GM23338 (cell line): ENCODE data around the gene BABAM1. TPM values are rescaled to one million over a fixed set of nuclear protein-coding genes. Genes with fewer than 3 reads are reported as not detected.

Experiments
- ATAC-seq: fragments of 200-7000 bp; cut with Tn5 transposase; 3 replicates; pipeline ENCODE4 v1.9.1; 2020
- DNase-seq: peaks from one replicate; pipeline ENCODE4 v3.0.0-alpha.2; 2015; ENCODE audit warnings: low spot score
- H2AFZ ChIP-seq: fragments of 200-600 bp; sonication (generic); 2 replicates; pipeline ENCODE4 v1.8.0; 2016; ENCODE audit warnings: antibody characterized with exemption, mild to moderate bottlenecking, moderate library complexity
- H3F3A ChIP-seq: fragments of 200-600 bp; sonication (generic); replicated peaks from 2 replicates; pipeline ENCODE4 v1.8.0; 2017; ENCODE audit warnings: antibody characterized with exemption, mixed run types, low read depth
- H3K27ac ChIP-seq: fragments of 200-600 bp; sonication (generic); 2 replicates; pipeline ENCODE4 v1.6.1; 2016; ENCODE audit warnings: low read depth
- H3K27me3 ChIP-seq: fragments of 200-600 bp; sonication (generic); 2 replicates; pipeline ENCODE4 v1.8.0; 2016; ENCODE audit warnings: mild to moderate bottlenecking, mixed run types, moderate library complexity; ENCODE audit not compliant: insufficient read depth
- H3K36me3 ChIP-seq: fragments of 200-600 bp; sonication (generic); 2 replicates; pipeline ENCODE4 v1.8.0; 2016; ENCODE audit warnings: mild to moderate bottlenecking; ENCODE audit not compliant: insufficient read depth
- H3K4me1 ChIP-seq: fragments of 200-600 bp; sonication (generic); 2 replicates; pipeline ENCODE4 v1.8.0; 2016; ENCODE audit warnings: mild to moderate bottlenecking, moderate library complexity; ENCODE audit not compliant: insufficient read depth
- H3K4me2 ChIP-seq: fragments of 200-600 bp; sonication (generic); 2 replicates; pipeline ENCODE4 v1.7.1; 2017; ENCODE audit warnings: mixed run types
- H3K4me3 ChIP-seq: fragments of 200-600 bp; sonication (generic); 2 replicates; pipeline ENCODE4 v1.6.1; 2016; ENCODE audit warnings: mixed run types
- H3K79me2 ChIP-seq: fragments of 200-600 bp; sonication (generic); replicated peaks from 2 replicates; pipeline ENCODE4 v1.8.0; 2017; ENCODE audit warnings: mild to moderate bottlenecking; ENCODE audit not compliant: insufficient read depth
- H3K9me2 ChIP-seq: fragments of 200-600 bp; sonication (generic); 2 replicates; pipeline ENCODE4 v1.8.0; 2017; ENCODE audit not compliant: insufficient read depth
- H4K20me1 ChIP-seq: fragments of 200-600 bp; sonication (generic); replicated peaks from 2 replicates; pipeline ENCODE4 v1.8.0; 2017; ENCODE audit warnings: mild to moderate bottlenecking; ENCODE audit not compliant: insufficient read depth
- H3K27ac Mint-ChIP-seq: 2 replicates; pipeline ENCODE4 v1.8.0; 2020; ENCODE audit warnings: inconsistent platforms, mild to moderate bottlenecking, moderate library complexity, mixed read lengths
- H3K27me3 Mint-ChIP-seq: 3 replicates; pipeline ENCODE4 v1.8.0; 2022; ENCODE audit warnings: low read depth, mild to moderate bottlenecking, moderate library complexity, mixed read lengths, inconsistent platforms; ENCODE audit not compliant: insufficient read depth, poor library complexity
- H3K36me3 Mint-ChIP-seq: 3 replicates; pipeline ENCODE4 v1.8.0; 2021; ENCODE audit warnings: low read depth, mild to moderate bottlenecking, inconsistent platforms, moderate library complexity, mixed read lengths
- H3K4me1 Mint-ChIP-seq: 3 replicates; pipeline ENCODE4 v1.8.0; 2020; ENCODE audit warnings: mild to moderate bottlenecking, inconsistent platforms, mixed read lengths
- H3K4me3 Mint-ChIP-seq: 3 replicates; pipeline ENCODE4 v1.8.0; 2021; ENCODE audit warnings: moderate library complexity, mild to moderate bottlenecking, inconsistent platforms, mixed read lengths
- H3K9me3 Mint-ChIP-seq: 3 replicates; pipeline ENCODE4 v1.8.0; 2020; ENCODE audit warnings: moderate library complexity, mild to moderate bottlenecking, inconsistent platforms, mixed read lengths
- CREB1 ChIP-seq: fragments of 250-450 bp; sonication (Bioruptor Pico); IDR thresholded peaks from 2 replicates; pipeline ENCODE4 v1.5.0; 2020; ENCODE audit warnings: low read depth, mild to moderate bottlenecking, moderate library complexity
- EZH2 ChIP-seq: fragments of 200-600 bp; sonication (generic); IDR thresholded peaks from one replicate; pipeline ENCODE4 v1.8.0; 2017; ENCODE audit warnings: antibody characterized with exemption, mild to moderate bottlenecking, low read depth; ENCODE audit not compliant: unreplicated experiment
- EZH2phosphoT487 ChIP-seq: fragments of 200-600 bp; sonication (generic); IDR thresholded peaks from one replicate; pipeline ENCODE4 v1.8.1; 2018; ENCODE audit warnings: antibody characterized with exemption; ENCODE audit not compliant: unreplicated experiment
- JUNB ChIP-seq: IDR thresholded peaks from one replicate; pipeline ENCODE4 v1.6.1; 2016; ENCODE audit warnings: antibody characterized with exemption; ENCODE audit not compliant: unreplicated experiment
- NANOG ChIP-seq: IDR thresholded peaks from 2 replicates; pipeline ENCODE4 v1.6.1; 2016; ENCODE audit warnings: antibody characterized with exemption, borderline replicate concordance
- POLR2AphosphoS5 ChIP-seq: IDR thresholded peaks from 2 replicates; pipeline ENCODE4 v1.6.1; 2016; ENCODE audit warnings: antibody characterized with exemption, low read depth
- STAT1 ChIP-seq: IDR thresholded peaks from one replicate; pipeline ENCODE4 v1.6.1; 2016; ENCODE audit warnings: antibody characterized with exemption; ENCODE audit not compliant: unreplicated experiment
- ZNF114 ChIP-seq: fragments of 250-450 bp; sonication (Bioruptor Pico); IDR thresholded peaks from 2 replicates; pipeline ENCODE4 v1.5.0; 2020; ENCODE audit warnings: mild to moderate bottlenecking, moderate library complexity
- ZNF331 ChIP-seq: fragments of 250-450 bp; sonication (Bioruptor Pico); IDR thresholded peaks from 2 replicates; pipeline ENCODE4 v1.5.0; 2020; ENCODE audit warnings: low read depth, mild to moderate bottlenecking, moderate library complexity
- polyA plus RNA-seq: library from polyadenylated mRNA; unstranded; fragments of >200 nt; fragmentation: Nextera tagmentation; extraction: Ambion mirVana; gene quantifications from 2 replicates; pipeline ENCODE4 v1.2.1, GENCODE V29; 2016
- total RNA-seq: library from RNA; depleted of rRNA; stranded (reverse); fragments of >200 nt; shearing (Covaris generic); gene quantifications from 2 replicates; pipeline ENCODE4 v1.2.3, GENCODE V29; 2014
- TF ChIP-seq, protein P1 (sequence below): fragments of 250-450 bp; sonication (Bioruptor Pico); IDR thresholded peaks from 2 replicates; pipeline ENCODE4 v1.5.0; 2020; ENCODE audit warnings: mild to moderate bottlenecking, moderate library complexity
- TF ChIP-seq, protein P2 (sequence below): IDR thresholded peaks from one replicate; pipeline ENCODE4 v1.6.1; 2018; ENCODE audit warnings: antibody characterized with exemption; ENCODE audit not compliant: unreplicated experiment
- TF ChIP-seq, protein P3 (sequence below), 2 experiments: fragments of 200-600 bp in 1 of 2; sonication (generic) in 1 of 2; conservative IDR thresholded peaks; 2 replicates each; pipeline versions ENCODE4 v1.5.1 to v1.6.1; 2016 to 2017; ENCODE audit warnings: antibody characterized with exemption in 2 of 2, low read depth in 2 of 2, mild to moderate bottlenecking in 2 of 2, moderate library complexity in 1 of 2
- TF ChIP-seq, protein P4 (sequence below): IDR thresholded peaks from 2 replicates; pipeline ENCODE4 v1.6.1; 2016; ENCODE audit warnings: antibody characterized with exemption

Gene BABAM1
- total and polyA plus RNA-seq, 2 experiments from 2014 or later: 78.1 to 95.0 TPM

DNA sequence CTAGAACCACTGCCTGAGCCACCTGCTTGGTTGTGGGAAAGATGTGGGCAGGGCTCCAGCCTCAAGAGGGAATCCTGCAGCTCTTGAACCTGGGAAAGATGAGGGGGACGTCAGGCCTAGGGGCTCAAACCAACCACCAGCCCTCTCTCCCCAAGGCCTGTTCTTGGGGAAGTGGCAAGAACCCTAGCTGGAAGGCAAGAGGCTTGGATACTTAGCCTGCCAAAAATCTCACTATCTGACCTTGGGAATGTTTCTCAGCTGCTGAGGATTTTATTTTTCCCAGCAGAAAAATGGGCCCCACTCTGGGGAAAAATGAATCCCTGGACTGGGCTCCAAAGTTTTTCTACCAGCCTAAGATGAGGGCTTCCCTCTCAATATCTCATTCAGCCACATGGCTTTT is 7.3 kb upstream of the BABAM1 start:
- peaks cover 18% of the 10 kb centered on the region for H3K4me1 Mint-ChIP-seq
- H3K4me1 ChIP-seq: 0 out of 2 replicates have a peak, but pooled peaks cover 5% of the 10 kb centered on the region
- H3K9me2 ChIP-seq: no peaks in the 10 kb centered on the region
- TF ChIP-seq, protein P1, sequence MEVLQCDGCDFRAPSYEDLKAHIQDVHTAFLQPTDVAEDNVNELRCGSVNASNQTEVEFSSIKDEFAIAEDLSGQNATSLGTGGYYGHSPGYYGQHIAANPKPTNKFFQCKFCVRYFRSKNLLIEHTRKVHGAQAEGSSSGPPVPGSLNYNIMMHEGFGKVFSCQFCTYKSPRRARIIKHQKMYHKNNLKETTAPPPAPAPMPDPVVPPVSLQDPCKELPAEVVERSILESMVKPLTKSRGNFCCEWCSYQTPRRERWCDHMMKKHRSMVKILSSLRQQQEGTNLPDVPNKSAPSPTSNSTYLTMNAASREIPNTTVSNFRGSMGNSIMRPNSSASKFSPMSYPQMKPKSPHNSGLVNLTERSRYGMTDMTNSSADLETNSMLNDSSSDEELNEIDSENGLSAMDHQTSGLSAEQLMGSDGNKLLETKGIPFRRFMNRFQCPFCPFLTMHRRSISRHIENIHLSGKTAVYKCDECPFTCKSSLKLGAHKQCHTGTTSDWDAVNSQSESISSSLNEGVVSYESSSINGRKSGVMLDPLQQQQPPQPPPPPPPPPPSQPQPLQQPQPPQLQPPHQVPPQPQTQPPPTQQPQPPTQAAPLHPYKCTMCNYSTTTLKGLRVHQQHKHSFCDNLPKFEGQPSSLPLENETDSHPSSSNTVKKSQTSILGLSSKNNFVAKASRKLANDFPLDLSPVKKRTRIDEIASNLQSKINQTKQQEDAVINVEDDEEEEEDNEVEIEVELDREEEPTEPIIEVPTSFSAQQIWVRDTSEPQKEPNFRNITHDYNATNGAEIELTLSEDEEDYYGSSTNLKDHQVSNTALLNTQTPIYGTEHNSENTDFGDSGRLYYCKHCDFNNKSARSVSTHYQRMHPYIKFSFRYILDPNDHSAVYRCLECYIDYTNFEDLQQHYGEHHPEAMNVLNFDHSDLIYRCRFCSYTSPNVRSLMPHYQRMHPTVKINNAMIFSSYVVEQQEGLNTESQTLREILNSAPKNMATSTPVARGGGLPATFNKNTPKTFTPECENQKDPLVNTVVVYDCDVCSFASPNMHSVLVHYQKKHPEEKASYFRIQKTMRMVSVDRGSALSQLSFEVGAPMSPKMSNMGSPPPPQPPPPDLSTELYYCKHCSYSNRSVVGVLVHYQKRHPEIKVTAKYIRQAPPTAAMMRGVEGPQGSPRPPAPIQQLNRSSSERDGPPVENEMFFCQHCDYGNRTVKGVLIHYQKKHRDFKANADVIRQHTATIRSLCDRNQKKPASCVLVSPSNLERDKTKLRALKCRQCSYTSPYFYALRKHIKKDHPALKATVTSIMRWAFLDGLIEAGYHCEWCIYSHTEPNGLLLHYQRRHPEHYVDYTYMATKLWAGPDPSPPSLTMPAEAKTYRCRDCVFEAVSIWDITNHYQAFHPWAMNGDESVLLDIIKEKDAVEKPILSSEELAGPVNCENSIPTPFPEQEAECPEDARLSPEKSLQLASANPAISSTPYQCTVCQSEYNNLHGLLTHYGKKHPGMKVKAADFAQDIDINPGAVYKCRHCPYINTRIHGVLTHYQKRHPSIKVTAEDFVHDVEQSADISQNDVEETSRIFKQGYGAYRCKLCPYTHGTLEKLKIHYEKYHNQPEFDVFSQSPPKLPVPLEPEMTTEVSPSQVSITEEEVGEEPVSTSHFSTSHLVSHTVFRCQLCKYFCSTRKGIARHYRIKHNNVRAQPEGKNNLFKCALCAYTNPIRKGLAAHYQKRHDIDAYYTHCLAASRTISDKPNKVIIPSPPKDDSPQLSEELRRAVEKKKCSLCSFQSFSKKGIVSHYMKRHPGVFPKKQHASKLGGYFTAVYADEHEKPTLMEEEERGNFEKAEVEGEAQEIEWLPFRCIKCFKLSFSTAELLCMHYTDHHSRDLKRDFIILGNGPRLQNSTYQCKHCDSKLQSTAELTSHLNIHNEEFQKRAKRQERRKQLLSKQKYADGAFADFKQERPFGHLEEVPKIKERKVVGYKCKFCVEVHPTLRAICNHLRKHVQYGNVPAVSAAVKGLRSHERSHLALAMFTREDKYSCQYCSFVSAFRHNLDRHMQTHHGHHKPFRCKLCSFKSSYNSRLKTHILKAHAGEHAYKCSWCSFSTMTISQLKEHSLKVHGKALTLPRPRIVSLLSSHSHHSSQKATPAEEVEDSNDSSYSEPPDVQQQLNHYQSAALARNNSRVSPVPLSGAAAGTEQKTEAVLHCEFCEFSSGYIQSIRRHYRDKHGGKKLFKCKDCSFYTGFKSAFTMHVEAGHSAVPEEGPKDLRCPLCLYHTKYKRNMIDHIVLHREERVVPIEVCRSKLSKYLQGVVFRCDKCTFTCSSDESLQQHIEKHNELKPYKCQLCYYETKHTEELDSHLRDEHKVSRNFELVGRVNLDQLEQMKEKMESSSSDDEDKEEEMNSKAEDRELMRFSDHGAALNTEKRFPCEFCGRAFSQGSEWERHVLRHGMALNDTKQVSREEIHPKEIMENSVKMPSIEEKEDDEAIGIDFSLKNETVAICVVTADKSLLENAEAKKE (CRISPR knock-in tag): no peak
- TF ChIP-seq EZH2 (no peak), STAT1 (no peak), EZH2phosphoT487 (no peak), CREB1 (CRISPR knock-in tag) (no peak), ZNF331 (CRISPR knock-in tag) (no peak), NANOG (no peak), POLR2AphosphoS5 (no peak), ZNF114 (no peak), JUNB (no peak)
- TF ChIP-seq, protein P2, sequence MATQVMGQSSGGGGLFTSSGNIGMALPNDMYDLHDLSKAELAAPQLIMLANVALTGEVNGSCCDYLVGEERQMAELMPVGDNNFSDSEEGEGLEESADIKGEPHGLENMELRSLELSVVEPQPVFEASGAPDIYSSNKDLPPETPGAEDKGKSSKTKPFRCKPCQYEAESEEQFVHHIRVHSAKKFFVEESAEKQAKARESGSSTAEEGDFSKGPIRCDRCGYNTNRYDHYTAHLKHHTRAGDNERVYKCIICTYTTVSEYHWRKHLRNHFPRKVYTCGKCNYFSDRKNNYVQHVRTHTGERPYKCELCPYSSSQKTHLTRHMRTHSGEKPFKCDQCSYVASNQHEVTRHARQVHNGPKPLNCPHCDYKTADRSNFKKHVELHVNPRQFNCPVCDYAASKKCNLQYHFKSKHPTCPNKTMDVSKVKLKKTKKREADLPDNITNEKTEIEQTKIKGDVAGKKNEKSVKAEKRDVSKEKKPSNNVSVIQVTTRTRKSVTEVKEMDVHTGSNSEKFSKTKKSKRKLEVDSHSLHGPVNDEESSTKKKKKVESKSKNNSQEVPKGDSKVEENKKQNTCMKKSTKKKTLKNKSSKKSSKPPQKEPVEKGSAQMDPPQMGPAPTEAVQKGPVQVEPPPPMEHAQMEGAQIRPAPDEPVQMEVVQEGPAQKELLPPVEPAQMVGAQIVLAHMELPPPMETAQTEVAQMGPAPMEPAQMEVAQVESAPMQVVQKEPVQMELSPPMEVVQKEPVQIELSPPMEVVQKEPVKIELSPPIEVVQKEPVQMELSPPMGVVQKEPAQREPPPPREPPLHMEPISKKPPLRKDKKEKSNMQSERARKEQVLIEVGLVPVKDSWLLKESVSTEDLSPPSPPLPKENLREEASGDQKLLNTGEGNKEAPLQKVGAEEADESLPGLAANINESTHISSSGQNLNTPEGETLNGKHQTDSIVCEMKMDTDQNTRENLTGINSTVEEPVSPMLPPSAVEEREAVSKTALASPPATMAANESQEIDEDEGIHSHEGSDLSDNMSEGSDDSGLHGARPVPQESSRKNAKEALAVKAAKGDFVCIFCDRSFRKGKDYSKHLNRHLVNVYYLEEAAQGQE: no peak
- TF ChIP-seq, protein P3, sequence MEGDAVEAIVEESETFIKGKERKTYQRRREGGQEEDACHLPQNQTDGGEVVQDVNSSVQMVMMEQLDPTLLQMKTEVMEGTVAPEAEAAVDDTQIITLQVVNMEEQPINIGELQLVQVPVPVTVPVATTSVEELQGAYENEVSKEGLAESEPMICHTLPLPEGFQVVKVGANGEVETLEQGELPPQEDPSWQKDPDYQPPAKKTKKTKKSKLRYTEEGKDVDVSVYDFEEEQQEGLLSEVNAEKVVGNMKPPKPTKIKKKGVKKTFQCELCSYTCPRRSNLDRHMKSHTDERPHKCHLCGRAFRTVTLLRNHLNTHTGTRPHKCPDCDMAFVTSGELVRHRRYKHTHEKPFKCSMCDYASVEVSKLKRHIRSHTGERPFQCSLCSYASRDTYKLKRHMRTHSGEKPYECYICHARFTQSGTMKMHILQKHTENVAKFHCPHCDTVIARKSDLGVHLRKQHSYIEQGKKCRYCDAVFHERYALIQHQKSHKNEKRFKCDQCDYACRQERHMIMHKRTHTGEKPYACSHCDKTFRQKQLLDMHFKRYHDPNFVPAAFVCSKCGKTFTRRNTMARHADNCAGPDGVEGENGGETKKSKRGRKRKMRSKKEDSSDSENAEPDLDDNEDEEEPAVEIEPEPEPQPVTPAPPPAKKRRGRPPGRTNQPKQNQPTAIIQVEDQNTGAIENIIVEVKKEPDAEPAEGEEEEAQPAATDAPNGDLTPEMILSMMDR (conservative IDR thresholded peaks at IDR 0.05; ENCODE audit: low read depth in 2 of 2): no peak
- TF ChIP-seq, protein P4, sequence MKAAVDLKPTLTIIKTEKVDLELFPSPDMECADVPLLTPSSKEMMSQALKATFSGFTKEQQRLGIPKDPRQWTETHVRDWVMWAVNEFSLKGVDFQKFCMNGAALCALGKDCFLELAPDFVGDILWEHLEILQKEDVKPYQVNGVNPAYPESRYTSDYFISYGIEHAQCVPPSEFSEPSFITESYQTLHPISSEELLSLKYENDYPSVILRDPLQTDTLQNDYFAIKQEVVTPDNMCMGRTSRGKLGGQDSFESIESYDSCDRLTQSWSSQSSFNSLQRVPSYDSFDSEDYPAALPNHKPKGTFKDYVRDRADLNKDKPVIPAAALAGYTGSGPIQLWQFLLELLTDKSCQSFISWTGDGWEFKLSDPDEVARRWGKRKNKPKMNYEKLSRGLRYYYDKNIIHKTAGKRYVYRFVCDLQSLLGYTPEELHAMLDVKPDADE: no peak
- peaks cover 3% of the 10 kb centered on the region; the same call in 1 of the 2 replicates for H3K36me3 ChIP-seq
- peaks cover 21% of the 10 kb centered on the region; the same call in 2 of the 3 replicates for H3K9me3 Mint-ChIP-seq
- no peak overlapping the region for H3K4me3 ChIP-seq
- no peak overlapping the region for H3K27ac Mint-ChIP-seq
- no peak overlapping the region for H2AFZ ChIP-seq
- 0 out of 2 replicates have a peak, but pooled peaks cover 2% of the 10 kb centered on the region for H3F3A ChIP-seq
- H3K27me3 ChIP-seq: no peaks in the 10 kb centered on the region
- no peak overlapping the region for H3K4me3 Mint-ChIP-seq
- H4K20me1 ChIP-seq: no peaks in the 10 kb centered on the region
- peaks cover 34% of the 10 kb centered on the region for H3K36me3 Mint-ChIP-seq
- DNase-seq (no peak), ATAC-seq (no peak)
- H3K27me3 Mint-ChIP-seq: peaks cover 22% of the 10 kb centered on the region
- H3K79me2 ChIP-seq: no peaks in the 10 kb centered on the region
- no peak overlapping the region for H3K4me2 ChIP-seq
- H3K27ac ChIP-seq: no peak overlapping the region
